Dorsolateral prefrontal cortex (tissue), 118 donors: ENCODE data around the gene CKAP2. TPM values are rescaled to one million over a fixed set of nuclear protein-coding genes. Genes with fewer than 3 reads are reported as not detected.

ENCODE experiments used
- total RNA-seq, 120 experiments: library from RNA; stranded (reverse); gene quantifications; one replicate each; pipeline versions ENCODE4 v1.2.3 to v1.2.4, GENCODE V29; 2022

The CKAP2 gene
- total RNA-seq, 120 experiments from 2014 or later, result 9.0 to 26.3 (median 15.7) TPM

Other genes with a start within 250 kb of the CKAP2 start
- 10 to 100 TPM in 26 of 120 experiments, 1 to 10 TPM in 94; 2.5 to 22.3 (median 7.9) TPM for gene THSD1, start 49.3 kb upstream of the CKAP2 start, total RNA-seq
- gene VPS36, start 4.8 kb upstream of the CKAP2 start, total RNA-seq, result 10 to 100 TPM; 34.5 to 82.0 (median 58.9) TPM
- gene HNRNPA1L2, start 187.0 kb downstream of the CKAP2 start, total RNA-seq, result 10 to 100 TPM in 80 of 120 experiments, 1 to 10 TPM in 40; 6.6 to 16.4 (median 11.1) TPM
- 100 to 1,000 TPM in 6 of 120 experiments, 10 to 100 TPM in 114; 53.9 to 120 (median 77.9) TPM for gene SUGT1, start 197.4 kb downstream of the CKAP2 start, total RNA-seq